Measurements from ENCODE around the gene SLC9A6.

DNA sequence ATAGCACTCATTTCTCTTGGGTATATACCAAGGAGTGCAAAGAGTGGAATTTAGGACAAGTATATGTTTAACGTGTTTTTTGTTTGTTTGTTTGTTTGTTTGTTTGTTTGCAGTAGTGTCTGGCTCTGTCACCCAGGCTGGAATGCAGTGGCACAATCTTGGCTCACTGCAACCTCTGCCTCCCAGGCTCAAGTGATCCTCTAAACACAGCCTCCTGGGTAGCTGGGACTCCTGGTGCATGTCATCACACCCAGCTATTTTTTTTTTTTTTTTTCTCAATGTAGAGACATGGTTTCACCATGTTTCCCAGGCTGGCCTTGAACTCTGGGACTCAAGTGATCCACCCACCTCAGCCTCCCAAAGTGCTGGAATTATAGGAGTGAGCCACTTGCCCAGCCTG lies 50.4 kb downstream of the SLC9A6 start:
- TF ChIP-seq, protein P1, sequence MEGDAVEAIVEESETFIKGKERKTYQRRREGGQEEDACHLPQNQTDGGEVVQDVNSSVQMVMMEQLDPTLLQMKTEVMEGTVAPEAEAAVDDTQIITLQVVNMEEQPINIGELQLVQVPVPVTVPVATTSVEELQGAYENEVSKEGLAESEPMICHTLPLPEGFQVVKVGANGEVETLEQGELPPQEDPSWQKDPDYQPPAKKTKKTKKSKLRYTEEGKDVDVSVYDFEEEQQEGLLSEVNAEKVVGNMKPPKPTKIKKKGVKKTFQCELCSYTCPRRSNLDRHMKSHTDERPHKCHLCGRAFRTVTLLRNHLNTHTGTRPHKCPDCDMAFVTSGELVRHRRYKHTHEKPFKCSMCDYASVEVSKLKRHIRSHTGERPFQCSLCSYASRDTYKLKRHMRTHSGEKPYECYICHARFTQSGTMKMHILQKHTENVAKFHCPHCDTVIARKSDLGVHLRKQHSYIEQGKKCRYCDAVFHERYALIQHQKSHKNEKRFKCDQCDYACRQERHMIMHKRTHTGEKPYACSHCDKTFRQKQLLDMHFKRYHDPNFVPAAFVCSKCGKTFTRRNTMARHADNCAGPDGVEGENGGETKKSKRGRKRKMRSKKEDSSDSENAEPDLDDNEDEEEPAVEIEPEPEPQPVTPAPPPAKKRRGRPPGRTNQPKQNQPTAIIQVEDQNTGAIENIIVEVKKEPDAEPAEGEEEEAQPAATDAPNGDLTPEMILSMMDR (IDR thresholded peaks at IDR 0.05): no peak
- TF ChIP-seq ZFX (IDR thresholded peaks at IDR 0.05; ENCODE audit: borderline replicate concordance): no peak

Data from 22Rv1 (cell line).